GM23338 (cell line): ENCODE measurements around the gene EXOSC3. TPM values are rescaled to one million over a fixed set of nuclear protein-coding genes. Genes with fewer than 3 reads are reported as not detected.
"Not testable (repeated sequence)": the region's sequence is repeated elsewhere in the genome, so short reads cannot be mapped to it uniquely, and the experiment has no call there.

Source experiments
- ATAC-seq: fragments of 200-7000 bp; cut with Tn5 transposase; 3 replicates; pipeline ENCODE4 v1.9.1; 2020
- DNase-seq: peaks from one replicate; pipeline ENCODE4 v3.0.0-alpha.2; 2015; ENCODE audit warnings: low spot score
- H2AFZ ChIP-seq: fragments of 200-600 bp; sonication (generic); 2 replicates; pipeline ENCODE4 v1.8.0; 2016; ENCODE audit warnings: antibody characterized with exemption, mild to moderate bottlenecking, moderate library complexity
- H3F3A ChIP-seq: fragments of 200-600 bp; sonication (generic); replicated peaks from 2 replicates; pipeline ENCODE4 v1.8.0; 2017; ENCODE audit warnings: antibody characterized with exemption, mixed run types, low read depth
- H3K27ac ChIP-seq: fragments of 200-600 bp; sonication (generic); 2 replicates; pipeline ENCODE4 v1.6.1; 2016; ENCODE audit warnings: low read depth
- H3K27me3 ChIP-seq: fragments of 200-600 bp; sonication (generic); 2 replicates; pipeline ENCODE4 v1.8.0; 2016; ENCODE audit warnings: mild to moderate bottlenecking, mixed run types, moderate library complexity; ENCODE audit not compliant: insufficient read depth
- H3K36me3 ChIP-seq: fragments of 200-600 bp; sonication (generic); 2 replicates; pipeline ENCODE4 v1.8.0; 2016; ENCODE audit warnings: mild to moderate bottlenecking; ENCODE audit not compliant: insufficient read depth
- H3K4me1 ChIP-seq: fragments of 200-600 bp; sonication (generic); 2 replicates; pipeline ENCODE4 v1.8.0; 2016; ENCODE audit warnings: mild to moderate bottlenecking, moderate library complexity; ENCODE audit not compliant: insufficient read depth
- H3K4me2 ChIP-seq: fragments of 200-600 bp; sonication (generic); 2 replicates; pipeline ENCODE4 v1.7.1; 2017; ENCODE audit warnings: mixed run types
- H3K4me3 ChIP-seq: fragments of 200-600 bp; sonication (generic); 2 replicates; pipeline ENCODE4 v1.6.1; 2016; ENCODE audit warnings: mixed run types
- H3K79me2 ChIP-seq: fragments of 200-600 bp; sonication (generic); replicated peaks from 2 replicates; pipeline ENCODE4 v1.8.0; 2017; ENCODE audit warnings: mild to moderate bottlenecking; ENCODE audit not compliant: insufficient read depth
- H3K9me2 ChIP-seq: fragments of 200-600 bp; sonication (generic); 2 replicates; pipeline ENCODE4 v1.8.0; 2017; ENCODE audit not compliant: insufficient read depth
- H4K20me1 ChIP-seq: fragments of 200-600 bp; sonication (generic); replicated peaks from 2 replicates; pipeline ENCODE4 v1.8.0; 2017; ENCODE audit warnings: mild to moderate bottlenecking; ENCODE audit not compliant: insufficient read depth
- H3K27ac Mint-ChIP-seq: 2 replicates; pipeline ENCODE4 v1.8.0; 2020; ENCODE audit warnings: inconsistent platforms, mild to moderate bottlenecking, moderate library complexity, mixed read lengths
- H3K27me3 Mint-ChIP-seq: 3 replicates; pipeline ENCODE4 v1.8.0; 2022; ENCODE audit warnings: low read depth, mild to moderate bottlenecking, moderate library complexity, mixed read lengths, inconsistent platforms; ENCODE audit not compliant: insufficient read depth, poor library complexity
- H3K36me3 Mint-ChIP-seq: 3 replicates; pipeline ENCODE4 v1.8.0; 2021; ENCODE audit warnings: low read depth, mild to moderate bottlenecking, inconsistent platforms, moderate library complexity, mixed read lengths
- H3K4me1 Mint-ChIP-seq: 3 replicates; pipeline ENCODE4 v1.8.0; 2020; ENCODE audit warnings: mild to moderate bottlenecking, inconsistent platforms, mixed read lengths
- H3K4me3 Mint-ChIP-seq: 3 replicates; pipeline ENCODE4 v1.8.0; 2021; ENCODE audit warnings: moderate library complexity, mild to moderate bottlenecking, inconsistent platforms, mixed read lengths
- H3K9me3 Mint-ChIP-seq: 3 replicates; pipeline ENCODE4 v1.8.0; 2020; ENCODE audit warnings: moderate library complexity, mild to moderate bottlenecking, inconsistent platforms, mixed read lengths
- CREB1 ChIP-seq: fragments of 250-450 bp; sonication (Bioruptor Pico); IDR thresholded peaks from 2 replicates; pipeline ENCODE4 v1.5.0; 2020; ENCODE audit warnings: low read depth, mild to moderate bottlenecking, moderate library complexity
- NANOG ChIP-seq: IDR thresholded peaks from 2 replicates; pipeline ENCODE4 v1.6.1; 2016; ENCODE audit warnings: antibody characterized with exemption, borderline replicate concordance
- POLR2AphosphoS5 ChIP-seq: IDR thresholded peaks from 2 replicates; pipeline ENCODE4 v1.6.1; 2016; ENCODE audit warnings: antibody characterized with exemption, low read depth
- STAT1 ChIP-seq: IDR thresholded peaks from one replicate; pipeline ENCODE4 v1.6.1; 2016; ENCODE audit warnings: antibody characterized with exemption; ENCODE audit not compliant: unreplicated experiment
- polyA plus RNA-seq: library from polyadenylated mRNA; unstranded; fragments of >200 nt; fragmentation: Nextera tagmentation; extraction: Ambion mirVana; gene quantifications from 2 replicates; pipeline ENCODE4 v1.2.1, GENCODE V29; 2016
- total RNA-seq: library from RNA; depleted of rRNA; stranded (reverse); fragments of >200 nt; shearing (Covaris generic); gene quantifications from 2 replicates; pipeline ENCODE4 v1.2.3, GENCODE V29; 2014
- TF ChIP-seq, protein P1 (sequence below): IDR thresholded peaks from 2 replicates; pipeline ENCODE4 v1.6.1; 2016; ENCODE audit warnings: antibody characterized with exemption
- TF ChIP-seq, protein P2 (sequence below), 2 experiments: fragments of 200-600 bp in 1 of 2; sonication (generic) in 1 of 2; conservative IDR thresholded peaks; 2 replicates each; pipeline versions ENCODE4 v1.5.1 to v1.6.1; 2016 to 2017; ENCODE audit warnings: antibody characterized with exemption in 2 of 2, low read depth in 2 of 2, mild to moderate bottlenecking in 2 of 2, moderate library complexity in 1 of 2

The EXOSC3 gene
- total and polyA plus RNA-seq, 2 experiments from 2014 or later: 62.3 to 149 TPM

DNA sequence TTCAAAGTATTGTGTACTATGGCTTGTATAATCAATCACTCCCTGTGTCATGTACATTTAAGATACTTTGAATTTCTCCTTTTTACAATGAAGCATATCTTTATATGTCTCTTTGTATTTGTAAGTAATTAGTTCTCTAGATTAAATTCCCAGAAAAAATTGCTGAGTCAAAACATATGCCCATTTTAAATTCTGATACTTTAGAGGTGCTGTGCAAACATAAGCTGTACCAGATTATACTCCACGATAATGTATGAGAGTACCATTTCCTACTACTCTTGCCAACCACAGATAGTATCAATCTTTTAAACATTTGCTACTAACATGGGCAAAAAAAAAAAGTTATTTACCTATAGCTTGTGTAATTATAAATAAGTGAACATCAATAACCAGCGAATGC lies 34.0 kb upstream of the EXOSC3 start:
- no peak for ATAC-seq
- Histone ChIP-seq H3K79me2 (0 out of 2 replicates have a peak, but pooled peaks cover 3% of the 10 kb centered on the region), H3F3A (no peaks in the 10 kb centered on the region), H3K27ac (no peak overlapping the region), H3K27me3 (no peaks in the 10 kb centered on the region), H2AFZ (no peak overlapping the region), H3K4me2 (no peak overlapping the region), H3K4me1 (no peaks in the 10 kb centered on the region), H3K36me3 (no peaks in the 10 kb centered on the region), H4K20me1 (no peaks in the 10 kb centered on the region), H3K9me2 (no peaks in the 10 kb centered on the region), H3K4me3 (no peak overlapping the region)
- no peak overlapping the region for H3K27ac Mint-ChIP-seq
- DNase-seq: no peak
- no peaks in the 10 kb centered on the region for H3K4me1 Mint-ChIP-seq
- H3K4me3 Mint-ChIP-seq: no peak overlapping the region
- no peaks in the 10 kb centered on the region for H3K27me3 Mint-ChIP-seq
- H3K9me3 Mint-ChIP-seq: no peaks in the 10 kb centered on the region
- H3K36me3 Mint-ChIP-seq: peaks cover 13% of the 10 kb centered on the region; the same call in 2 of the 3 replicates
- TF ChIP-seq STAT1 (no peak), POLR2AphosphoS5 (no peak), CREB1 (CRISPR knock-in tag) (no peak), NANOG (no peak)
- TF ChIP-seq, protein P1, sequence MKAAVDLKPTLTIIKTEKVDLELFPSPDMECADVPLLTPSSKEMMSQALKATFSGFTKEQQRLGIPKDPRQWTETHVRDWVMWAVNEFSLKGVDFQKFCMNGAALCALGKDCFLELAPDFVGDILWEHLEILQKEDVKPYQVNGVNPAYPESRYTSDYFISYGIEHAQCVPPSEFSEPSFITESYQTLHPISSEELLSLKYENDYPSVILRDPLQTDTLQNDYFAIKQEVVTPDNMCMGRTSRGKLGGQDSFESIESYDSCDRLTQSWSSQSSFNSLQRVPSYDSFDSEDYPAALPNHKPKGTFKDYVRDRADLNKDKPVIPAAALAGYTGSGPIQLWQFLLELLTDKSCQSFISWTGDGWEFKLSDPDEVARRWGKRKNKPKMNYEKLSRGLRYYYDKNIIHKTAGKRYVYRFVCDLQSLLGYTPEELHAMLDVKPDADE: no peak
- TF ChIP-seq, protein P2, sequence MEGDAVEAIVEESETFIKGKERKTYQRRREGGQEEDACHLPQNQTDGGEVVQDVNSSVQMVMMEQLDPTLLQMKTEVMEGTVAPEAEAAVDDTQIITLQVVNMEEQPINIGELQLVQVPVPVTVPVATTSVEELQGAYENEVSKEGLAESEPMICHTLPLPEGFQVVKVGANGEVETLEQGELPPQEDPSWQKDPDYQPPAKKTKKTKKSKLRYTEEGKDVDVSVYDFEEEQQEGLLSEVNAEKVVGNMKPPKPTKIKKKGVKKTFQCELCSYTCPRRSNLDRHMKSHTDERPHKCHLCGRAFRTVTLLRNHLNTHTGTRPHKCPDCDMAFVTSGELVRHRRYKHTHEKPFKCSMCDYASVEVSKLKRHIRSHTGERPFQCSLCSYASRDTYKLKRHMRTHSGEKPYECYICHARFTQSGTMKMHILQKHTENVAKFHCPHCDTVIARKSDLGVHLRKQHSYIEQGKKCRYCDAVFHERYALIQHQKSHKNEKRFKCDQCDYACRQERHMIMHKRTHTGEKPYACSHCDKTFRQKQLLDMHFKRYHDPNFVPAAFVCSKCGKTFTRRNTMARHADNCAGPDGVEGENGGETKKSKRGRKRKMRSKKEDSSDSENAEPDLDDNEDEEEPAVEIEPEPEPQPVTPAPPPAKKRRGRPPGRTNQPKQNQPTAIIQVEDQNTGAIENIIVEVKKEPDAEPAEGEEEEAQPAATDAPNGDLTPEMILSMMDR (conservative IDR thresholded peaks at IDR 0.05; ENCODE audit: low read depth in 2 of 2): no peak

DNA sequence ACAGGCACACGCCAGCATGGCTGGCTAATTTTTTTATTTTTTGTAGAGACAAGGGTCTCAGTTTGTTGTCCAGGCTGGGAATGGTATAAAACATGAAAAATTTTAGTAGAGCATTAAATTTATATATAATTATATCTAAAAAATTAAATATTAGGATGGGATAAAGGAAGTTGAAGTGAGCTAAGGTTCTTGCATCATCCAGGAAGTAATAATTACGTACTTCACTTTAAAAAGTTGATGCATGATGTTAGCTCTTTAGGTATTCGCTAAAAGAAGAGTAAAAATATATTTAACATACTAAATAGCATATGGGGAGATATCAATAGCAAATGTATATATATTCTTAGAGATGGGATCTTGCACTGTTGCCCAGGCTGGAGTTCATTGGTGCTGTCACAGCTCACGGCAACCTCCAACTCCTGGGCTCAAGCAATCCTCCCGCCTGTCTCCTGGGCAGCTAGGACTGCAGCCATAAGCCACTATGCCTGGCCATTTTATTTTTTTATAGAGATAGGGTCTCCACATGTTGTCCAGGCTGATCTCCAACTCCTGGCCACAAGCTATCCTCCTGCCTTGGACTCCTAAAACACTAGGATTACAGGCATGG lies 28.0 kb upstream of the EXOSC3 start:
- Histone ChIP-seq H3K4me1 (no peaks in the 10 kb centered on the region), H3K4me2 (no peak overlapping the region), H2AFZ (no peak overlapping the region), H4K20me1 (no peaks in the 10 kb centered on the region), H3K9me2 (no peaks in the 10 kb centered on the region), H3F3A (no peaks in the 10 kb centered on the region), H3K79me2 (peaks cover 6% of the 10 kb centered on the region), H3K4me3 (no peak overlapping the region), H3K27me3 (no peaks in the 10 kb centered on the region), H3K27ac (no peak overlapping the region), H3K36me3 (no peaks in the 10 kb centered on the region)
- TF ChIP-seq CREB1 (CRISPR knock-in tag): no peak
- DNase-seq (no peak), ATAC-seq (no peak)
- H3K36me3 Mint-ChIP-seq: no peaks in the 10 kb centered on the region
- no peak overlapping the region for H3K4me3 Mint-ChIP-seq
- H3K9me3 Mint-ChIP-seq: no peaks in the 10 kb centered on the region
- H3K4me1 Mint-ChIP-seq: no peaks in the 10 kb centered on the region
- H3K27ac Mint-ChIP-seq: no peak overlapping the region
- no peaks in the 10 kb centered on the region for H3K27me3 Mint-ChIP-seq

DNA sequence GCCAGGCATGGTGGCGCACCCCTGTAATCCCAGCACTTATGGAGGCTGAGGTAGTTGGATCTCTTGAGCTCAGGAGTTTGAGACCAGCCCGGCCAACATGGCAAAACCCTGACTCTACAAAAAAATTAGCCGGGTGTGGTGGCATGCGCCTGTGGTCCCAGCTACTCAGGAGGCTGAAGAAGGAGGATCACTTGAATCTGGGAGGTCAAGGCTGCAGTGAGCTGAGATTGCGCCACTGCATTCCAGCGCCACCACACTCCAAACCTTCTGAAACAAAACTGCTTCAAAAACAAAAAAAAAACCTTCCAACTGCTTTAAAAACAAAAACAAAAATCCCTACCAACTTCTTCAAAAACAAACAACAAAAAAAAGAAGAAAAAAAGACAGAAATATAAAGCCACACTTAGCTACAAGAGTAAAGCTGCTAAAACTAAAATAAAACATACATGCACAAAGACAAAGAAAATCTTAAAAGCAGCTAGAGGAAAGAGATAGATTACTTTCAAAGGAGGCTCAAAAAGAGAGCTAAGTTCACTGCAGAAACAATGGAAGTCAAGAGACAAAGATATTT lies 27.1 kb upstream of the EXOSC3 start:
- no peak for DNase-seq
- no peak overlapping the region for H3K4me3 Mint-ChIP-seq
- no peaks in the 10 kb centered on the region for H3K36me3 ChIP-seq
- H3K27me3 Mint-ChIP-seq: no peaks in the 10 kb centered on the region
- peak overlapping the region; percentile 14; the same call in 1 of the 2 replicates for H3K27ac Mint-ChIP-seq
- H3K4me1 Mint-ChIP-seq: no peaks in the 10 kb centered on the region
- H3K9me3 Mint-ChIP-seq: no peaks in the 10 kb centered on the region
- peaks cover 9% of the 10 kb centered on the region for H3K79me2 ChIP-seq
- H3K27ac ChIP-seq: no peak overlapping the region
- no peak overlapping the region for H3K4me3 ChIP-seq
- no peaks in the 10 kb centered on the region for H3F3A ChIP-seq
- TF ChIP-seq STAT1: no peak
- H2AFZ ChIP-seq: no peak overlapping the region
- no peaks in the 10 kb centered on the region for H3K9me2 ChIP-seq
- H3K4me1 ChIP-seq: no peaks in the 10 kb centered on the region
- no peak for ATAC-seq
- no peaks in the 10 kb centered on the region for H3K36me3 Mint-ChIP-seq
- H4K20me1 ChIP-seq: no peaks in the 10 kb centered on the region
- no peaks in the 10 kb centered on the region for H3K27me3 ChIP-seq
- no peak overlapping the region for H3K4me2 ChIP-seq

DNA sequence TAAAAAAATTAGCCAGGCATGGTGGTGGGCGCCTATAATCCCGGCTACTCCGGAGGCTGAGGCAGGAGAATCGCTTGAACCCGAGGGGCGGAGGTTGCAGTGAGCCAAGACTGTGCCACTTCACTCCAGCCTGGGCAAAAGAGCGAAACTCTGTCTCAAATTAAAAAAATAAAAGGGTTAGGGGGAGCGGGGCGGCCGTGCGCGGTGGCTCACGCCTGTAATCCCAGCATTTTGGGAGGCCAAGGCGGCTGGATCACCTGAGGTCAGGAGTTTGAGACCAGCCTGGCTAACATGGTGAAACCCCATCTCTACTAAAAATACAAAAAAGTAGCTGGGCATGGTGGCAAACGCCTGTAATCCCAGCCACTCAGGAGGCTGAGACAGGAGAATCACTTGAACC lies 24.8 kb upstream of the EXOSC3 start:
- not testable (repeated sequence) for H4K20me1 ChIP-seq, H2AFZ ChIP-seq, H3K9me3 Mint-ChIP-seq, H3K36me3 ChIP-seq, H3K27ac Mint-ChIP-seq, H3K4me3 Mint-ChIP-seq, H3K27ac ChIP-seq, H3K4me3 ChIP-seq, DNase-seq, H3F3A ChIP-seq, H3K27me3 ChIP-seq, H3K4me1 ChIP-seq, H3K9me2 ChIP-seq, H3K27me3 Mint-ChIP-seq, ATAC-seq, H3K36me3 Mint-ChIP-seq, H3K4me1 Mint-ChIP-seq, H3K79me2 ChIP-seq, H3K4me2 ChIP-seq
